HCEC 1CT (cell line): ENCODE results near the gene RRN3.
A peak's percentile ranks its signal among the peaks of the same experiment; 100 is the strongest.
"Not testable (repeated sequence)": the region's sequence is repeated elsewhere in the genome, so short reads cannot be mapped to it uniquely, and the experiment has no call there.

ENCODE experiments used
- DNase-seq: peaks from one replicate; pipeline ENCODE4 v3.0.0-alpha.2; 2017

The RRN3 gene

GRCh38 chr16:15025234-15025951 is 68.7 kb downstream of the RRN3 start:
- peak; percentile 69 for DNase-seq

DNA sequence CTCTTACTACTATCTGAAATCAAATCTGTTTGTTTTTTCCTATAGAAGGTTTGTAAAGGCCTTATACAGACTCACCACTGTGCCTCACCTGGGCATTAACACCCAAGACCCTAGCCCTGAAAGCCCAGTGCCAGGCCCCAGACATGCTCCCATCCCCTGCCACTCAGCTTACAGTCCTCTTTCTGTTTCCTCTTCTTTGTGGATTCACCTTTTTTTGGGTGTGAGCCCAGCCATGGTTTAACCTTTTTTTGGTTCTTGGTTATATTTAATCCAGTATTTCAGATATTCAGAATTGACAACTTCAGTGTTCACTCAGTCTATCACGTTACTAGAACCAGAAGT is 69.2 kb downstream of the RRN3 start:
- not testable (repeated sequence) for DNase-seq

GRCh38 chr16:15023381-15024077 is 70.5 kb downstream of the RRN3 start:
- not testable (repeated sequence) for DNase-seq

- peak; percentile 30 for DNase-seq
Measured at GRCh38 chr16:15022194-15022593, 71.9 kb downstream of the RRN3 start.

DNA sequence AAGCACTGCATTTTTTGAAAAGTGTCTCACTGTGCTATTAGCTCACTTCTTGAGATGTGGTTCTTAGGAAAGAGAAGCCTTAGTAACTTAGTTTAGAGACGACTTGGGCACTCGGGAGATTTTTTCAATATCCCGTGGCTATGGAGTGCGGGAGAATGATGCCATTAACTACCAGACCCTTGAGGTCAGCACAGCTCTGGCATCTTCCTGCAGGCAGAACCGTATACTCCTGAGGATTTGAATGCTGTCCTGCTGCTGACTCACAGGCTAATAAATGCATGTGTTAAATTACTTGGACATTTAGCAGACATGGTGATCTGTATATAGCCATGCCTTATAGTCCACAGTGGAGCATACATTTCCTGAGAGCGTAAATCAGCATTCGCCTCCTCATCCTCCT is 72.6 kb downstream of the RRN3 start:
- DNase-seq = peak; percentile 38

DNA sequence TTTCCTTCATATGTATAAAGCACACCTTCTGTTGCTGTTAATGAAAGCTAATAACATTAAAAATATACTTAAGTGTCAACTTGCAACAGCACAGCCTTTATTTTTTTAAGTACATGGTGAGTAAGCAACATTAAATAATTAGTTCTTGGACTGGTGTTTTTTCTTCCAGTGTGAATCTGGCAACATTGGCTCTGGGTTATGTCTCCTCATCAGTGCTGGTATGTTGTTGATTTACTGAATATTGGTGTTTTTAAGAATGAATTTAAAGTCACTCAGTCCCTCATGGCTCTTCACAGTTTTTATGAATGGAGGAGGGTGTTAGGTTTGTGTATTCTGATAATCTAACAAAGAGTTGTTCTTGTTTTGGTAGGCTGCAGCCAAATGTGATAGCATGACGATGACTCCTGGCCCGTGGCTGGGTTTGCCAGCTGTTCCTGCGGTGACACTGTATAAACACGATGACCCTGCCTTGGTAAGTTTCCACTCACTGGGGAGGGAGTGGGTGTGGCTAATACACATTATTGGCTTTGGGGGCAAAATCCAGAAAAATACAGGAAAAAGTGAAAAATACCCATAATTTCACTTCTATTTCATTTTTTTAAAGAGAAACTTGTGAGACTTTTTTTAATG is 77.0 kb downstream of the RRN3 start:
- DNase-seq = peak; percentile 77

DNA sequence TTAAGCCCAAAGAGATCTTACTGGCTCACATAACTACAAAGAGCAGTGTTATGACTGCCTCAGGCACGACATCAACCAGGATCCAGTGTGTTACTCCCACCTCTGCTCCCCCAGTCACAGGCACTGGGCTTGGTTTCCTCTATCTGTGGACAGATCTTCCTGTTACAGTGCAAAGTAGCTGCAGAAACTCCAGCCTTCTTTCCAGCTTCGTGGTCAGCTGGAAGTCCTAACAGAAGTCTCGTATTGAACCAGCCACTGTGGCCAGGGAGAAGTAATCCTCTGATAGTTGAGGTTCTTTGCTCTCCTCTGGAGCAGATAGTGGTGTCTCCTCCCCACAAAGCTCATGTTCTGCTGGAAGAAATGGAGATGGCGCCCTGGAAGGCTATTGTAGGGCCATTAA is 77.7 kb downstream of the RRN3 start:
- DNase-seq = not testable (repeated sequence)

- DNase-seq = not testable (repeated sequence)
Measured at GRCh38 chr16:15015671-15016070, 78.4 kb downstream of the RRN3 start.

GRCh38 chr16:15012941-15013340 is 81.1 kb downstream of the RRN3 start:
- not testable (repeated sequence) for DNase-seq
